ENCODE measurements around the gene RUNX2. TPM values are rescaled to one million over a fixed set of nuclear protein-coding genes. Genes with fewer than 3 reads are reported as not detected.

The RUNX2 gene
- total and polyA plus RNA-seq, 2 of the 8 experiments (the other 6 are each of a cell fraction or from before 2014, with no cell fraction given): 0.26 to 1.2 TPM

DNA sequence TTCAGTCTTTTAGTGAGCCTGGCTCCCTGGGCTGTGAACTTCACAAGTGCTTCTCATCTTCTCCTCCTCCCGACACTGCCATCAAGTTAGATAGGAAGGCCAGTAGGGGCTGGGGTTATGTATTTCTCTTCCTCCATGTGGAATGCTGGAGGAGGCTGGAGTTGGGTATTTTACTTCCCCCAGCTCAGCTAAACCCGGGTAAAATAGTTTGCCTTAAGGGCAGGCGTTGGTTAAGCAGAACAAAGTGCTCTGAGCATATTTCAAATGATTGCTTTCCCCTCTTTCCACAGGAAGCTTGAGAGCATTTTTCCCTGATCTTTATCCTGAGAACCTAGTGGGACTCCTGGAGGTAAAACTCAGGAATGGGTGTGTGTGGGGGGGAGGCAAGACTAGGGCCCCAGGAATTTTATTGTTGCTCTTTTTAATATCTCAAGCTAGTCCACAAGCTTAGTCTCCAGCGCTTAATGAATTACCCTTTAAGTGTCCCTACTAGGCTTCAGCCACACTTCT, 66.5 kb downstream of the RUNX2 start:
- Histone ChIP-seq H3K9ac (replicated peaks in 1 of 4; ENCODE audit: extremely low read depth in 1 of 4, low read depth in 3 of 4, low read length in 3 of 4) (no peak overlapping the region), H3K4me2 (ENCODE audit: insufficient read depth in 1 of 2, low read depth in 2 of 2, low read length in 2 of 2) (no peak overlapping the region), H3K23ac (ENCODE audit: insufficient read length) (no peak overlapping the region), H3K56ac (replicated peaks; ENCODE audit: insufficient read length, low read depth, low read length) (no peak overlapping the region), H4K5ac (ENCODE audit: insufficient read length, low read depth, low read length) (no peak overlapping the region), H3K14ac (ENCODE audit: insufficient read length) (no peak overlapping the region), H4K8ac (ENCODE audit: extremely low read depth, insufficient read depth, low read length) (no peak overlapping the region), H3K18ac (ENCODE audit: extremely low read depth, low read length) (no peak overlapping the region), H3K79me1 (ENCODE audit: low read depth, low read length) (no peaks in the 10 kb centered on the region), H3K27me3 (replicated peaks in 1 of 4; ENCODE audit: control insufficient read depth in 3 of 4, extremely low read depth in 1 of 4, insufficient read depth in 3 of 4, low read length in 3 of 4) (no peaks in the 10 kb centered on the region), H3K23me2 (ENCODE audit: low read depth, low read length) (no peaks in the 10 kb centered on the region), H2BK20ac (ENCODE audit: low read length) (no peak overlapping the region), H2BK5ac (ENCODE audit: low read depth, low read length) (no peak overlapping the region), H2BK120ac (replicated peaks; ENCODE audit: low read depth, low read length) (no peak overlapping the region), H2AK5ac (ENCODE audit: low read depth, low read length) (no peak overlapping the region), H4K20me1 (replicated peaks in 1 of 2; ENCODE audit: control insufficient read depth in 1 of 2, insufficient read depth in 2 of 2, low read length in 2 of 2) (no peaks in the 10 kb centered on the region), H2BK15ac (ENCODE audit: low read length) (no peak overlapping the region), H3K4me3 (ENCODE audit: extremely low read depth in 1 of 4, insufficient read depth in 2 of 4, low read depth in 3 of 4, low read length in 4 of 4) (no peak overlapping the region), H3K4me1 (replicated peaks in 1 of 4; ENCODE audit: control insufficient read depth in 3 of 4, insufficient read depth in 4 of 4, low read length in 3 of 4) (no peaks in the 10 kb centered on the region), H2BK12ac (ENCODE audit: low read depth, low read length) (no peak overlapping the region), H4K91ac (replicated peaks; ENCODE audit: insufficient read length, low read length) (no peak overlapping the region), H2AFZ (ENCODE audit: low read length) (0 out of 2 replicates have a peak overlapping the region, but pooled peaks have one; percentile 29), H3K9me3 (ENCODE audit: insufficient read depth in 2 of 2, low read depth in 1 of 2, low read length in 1 of 2) (no peaks in the 10 kb centered on the region), H3K79me2 (ENCODE audit: control insufficient read depth in 1 of 2, insufficient read depth in 2 of 2, low read length in 2 of 2) (no peaks in the 10 kb centered on the region), H3K27ac (ENCODE audit: low read depth, low read length) (no peak overlapping the region), H3K4ac (replicated peaks; ENCODE audit: insufficient read length, low read depth, low read length) (no peak overlapping the region), H3K36me3 (ENCODE audit: control insufficient read depth in 2 of 4, insufficient read depth in 4 of 4, low read length in 3 of 4) (no peaks in the 10 kb centered on the region)
- POLR2A ChIA-PET (ENCODE audit: partially characterized antibody): interaction anchor here (1.1 to 2.1 kb wide), 2 partner anchors 16 to 19 kb away, joined by 3 to 6 read pairs; partner anchors contain the start of gene SUPT3H
- DNase-seq (ENCODE audit: low read depth in 1 of 2, low spot score in 2 of 2) (no peak), FAIRE-seq (no peak)
- WGBS, 2 experiments (ENCODE audit: extremely low coverage in 1 of 2, insufficient coverage in 1 of 2, insufficient read length in 1 of 2, insufficient replicate concordance in 2 of 2, low coverage in 1 of 2, low lambda C conversion rate in 2 of 2, missing lambda C conversion rate in 1 of 2): 88% methylated on average over 4 of the region's 4 CpGs; no CpG with 5 or more reads in 1 of the 2 experiments
- CTCF ChIA-PET (ENCODE audit: partially characterized antibody): interaction anchor here (1.0 to 1.1 kb wide), 2 partner anchors 13 to 326 kb away, joined by 3 read pairs; no protein-coding TSS in a partner anchor
- TF ChIP-seq SP1 (IDR thresholded peaks at IDR 0.05; ENCODE audit: low read depth, low read length) (no peak), HDAC6 (IDR thresholded peaks at IDR 0.05; ENCODE audit: low read depth, low read length) (no peak), NRF1 (IDR thresholded peaks at IDR 0.05; ENCODE audit: low read depth, low read length) (no peak), CBX5 (IDR thresholded peaks at IDR 0.05; ENCODE audit: low read depth, low read length) (no peak), TBP (IDR thresholded peaks at IDR 0.05; ENCODE audit: low read depth, low read length) (no peak), JUND (IDR thresholded peaks at IDR 0.05; ENCODE audit: low read length) (no peak), YY1 (IDR thresholded peaks at IDR 0.05; ENCODE audit: low read depth, low read length) (no peak), RFX5 (IDR thresholded peaks at IDR 0.05; ENCODE audit: borderline replicate concordance, low read depth, low read length) (no peak), POU5F1 (IDR thresholded peaks at IDR 0.05; ENCODE audit: low read depth, low read length) (no peak), ZNF274 (IDR thresholded peaks at IDR 0.05; ENCODE audit: borderline replicate concordance, extremely low read depth, low read length) (no peak), CREB1 (IDR thresholded peaks at IDR 0.05) (no peak)
- TF ChIP-seq, protein P1, sequence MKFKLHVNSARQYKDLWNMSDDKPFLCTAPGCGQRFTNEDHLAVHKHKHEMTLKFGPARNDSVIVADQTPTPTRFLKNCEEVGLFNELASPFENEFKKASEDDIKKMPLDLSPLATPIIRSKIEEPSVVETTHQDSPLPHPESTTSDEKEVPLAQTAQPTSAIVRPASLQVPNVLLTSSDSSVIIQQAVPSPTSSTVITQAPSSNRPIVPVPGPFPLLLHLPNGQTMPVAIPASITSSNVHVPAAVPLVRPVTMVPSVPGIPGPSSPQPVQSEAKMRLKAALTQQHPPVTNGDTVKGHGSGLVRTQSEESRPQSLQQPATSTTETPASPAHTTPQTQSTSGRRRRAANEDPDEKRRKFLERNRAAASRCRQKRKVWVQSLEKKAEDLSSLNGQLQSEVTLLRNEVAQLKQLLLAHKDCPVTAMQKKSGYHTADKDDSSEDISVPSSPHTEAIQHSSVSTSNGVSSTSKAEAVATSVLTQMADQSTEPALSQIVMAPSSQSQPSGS (IDR thresholded peaks at IDR 0.05; ENCODE audit: low read length): no peak
- TF ChIP-seq, protein P2, sequence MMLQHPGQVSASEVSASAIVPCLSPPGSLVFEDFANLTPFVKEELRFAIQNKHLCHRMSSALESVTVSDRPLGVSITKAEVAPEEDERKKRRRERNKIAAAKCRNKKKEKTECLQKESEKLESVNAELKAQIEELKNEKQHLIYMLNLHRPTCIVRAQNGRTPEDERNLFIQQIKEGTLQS (IDR thresholded peaks at IDR 0.05; ENCODE audit: insufficient read depth, low read depth, low read length): no peak

Data from H1 (cell line).